Immature natural killer cell (primary cell): Measurements from ENCODE around the gene ITPR2. TPM values are rescaled to one million over a fixed set of nuclear protein-coding genes. Genes with fewer than 3 reads are reported as not detected.
"Not testable (repeated sequence)": the region's sequence is repeated elsewhere in the genome, so short reads cannot be mapped to it uniquely, and the experiment has no call there.

ENCODE experiments used
- DNase-seq, 3 donors: peaks; one replicate each; pipeline ENCODE4 v3.0.0; 2022; ENCODE audit warnings: mixed read lengths in 1 of 3
- H3K27ac Mint-ChIP-seq, 6 donors: one replicate each; pipeline ENCODE4 v1.8.0; 2020; ENCODE audit warnings: mixed read lengths in 6 of 6, mild to moderate bottlenecking in 5 of 6, inconsistent platforms in 4 of 6, moderate library complexity in 3 of 6
- H3K27me3 Mint-ChIP-seq, 3 donors: one replicate each; pipeline ENCODE4 v1.8.0; 2020 to 2021; ENCODE audit warnings: low read depth in 3 of 3, mild to moderate bottlenecking in 3 of 3, mixed read lengths in 3 of 3, moderate library complexity in 3 of 3, inconsistent platforms in 1 of 3
- H3K36me3 Mint-ChIP-seq, 3 donors: one replicate each; pipeline ENCODE4 v1.8.0; 2020; ENCODE audit warnings: mixed read lengths in 3 of 3, inconsistent platforms in 2 of 3, mild to moderate bottlenecking in 2 of 3
- H3K4me1 Mint-ChIP-seq, 2 donors: one replicate each; pipeline ENCODE4 v1.8.0; 2020; ENCODE audit warnings: inconsistent platforms in 2 of 2, mild to moderate bottlenecking in 2 of 2, mixed read lengths in 2 of 2, moderate library complexity in 1 of 2
- H3K4me3 Mint-ChIP-seq, 5 donors: one replicate each; pipeline ENCODE4 v1.8.0; 2020; ENCODE audit warnings: mild to moderate bottlenecking in 5 of 5, mixed read lengths in 5 of 5, inconsistent platforms in 3 of 5, moderate library complexity in 3 of 5
- H3K9me3 Mint-ChIP-seq, 6 donors: one replicate each; pipeline ENCODE4 v1.8.0; 2020; ENCODE audit warnings: mild to moderate bottlenecking in 6 of 6, mixed read lengths in 6 of 6, inconsistent platforms in 4 of 6, moderate library complexity in 3 of 6
- polyA plus RNA-seq, 3 donors: library from polyadenylated mRNA; unstranded; fragments of 300-500 nt; fragmentation: Illumina TruSeq; gene quantifications; one replicate each; pipeline ENCODE4 v1.2.3, GENCODE V29; 2021

ITPR2 gene
- polyA plus RNA-seq, 3 donors from 2014 or later = 7.2 to 23.4 (median 7.4) TPM

DNA sequence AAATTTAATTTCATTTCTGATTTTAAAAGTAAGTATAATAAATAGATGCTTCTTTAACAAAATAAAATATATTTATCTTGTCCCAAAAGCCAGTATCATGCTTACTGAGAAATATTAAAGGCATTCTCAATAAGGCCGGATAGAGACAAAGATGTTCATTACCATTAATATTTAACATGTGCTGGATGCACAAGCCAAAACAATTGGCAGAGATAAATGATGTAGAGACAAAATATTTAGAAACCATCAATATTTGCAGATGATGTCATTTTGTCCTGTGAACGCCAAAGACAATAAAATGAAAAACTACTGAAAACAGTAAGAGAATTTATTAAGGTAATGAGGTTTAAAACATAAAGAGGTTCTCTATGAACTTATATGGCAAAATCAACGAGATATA is 313.5 kb downstream of the ITPR2 start:
- peaks cover 15 to 23% of the 10 kb centered on the region in 2 donors for H3K4me1 Mint-ChIP-seq
- DNase-seq = no peak
- H3K36me3 Mint-ChIP-seq = peaks cover 0 to 7% (median 6%) of the 10 kb centered on the region in 3 donors
- H3K4me3 Mint-ChIP-seq = peak overlapping the region in 1 of 5 donors; percentile 38
- H3K9me3 Mint-ChIP-seq = peaks cover 0 to 4% (median 0%) of the 10 kb centered on the region in 6 donors
- H3K27ac Mint-ChIP-seq = peak overlapping the region in 2 of 6 donors; percentile 41 to 63
- H3K27me3 Mint-ChIP-seq = no peaks in the 10 kb centered on the region

DNA sequence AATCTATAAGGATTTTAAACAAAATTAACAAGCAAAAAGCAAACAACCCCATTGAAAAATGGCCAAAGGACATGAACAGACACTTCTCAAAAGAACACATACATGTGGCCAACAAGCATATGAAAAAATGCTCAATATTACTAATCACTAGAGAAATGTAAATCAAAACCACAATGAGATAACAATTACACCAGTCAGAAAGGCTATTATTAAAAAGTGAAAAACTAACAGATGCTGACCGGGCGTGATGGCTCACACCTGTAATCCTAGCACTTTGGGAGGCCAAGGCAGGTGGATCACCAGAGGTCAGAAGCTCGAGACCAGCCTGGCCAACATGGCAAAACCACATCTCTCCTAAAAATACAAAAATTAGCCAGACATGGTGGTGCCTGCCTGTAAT is 315.7 kb downstream of the ITPR2 start:
- Mint-ChIP-seq H3K36me3 (peaks cover 0 to 11% (median 0%) of the 10 kb centered on the region in 3 donors), H3K4me1 (peaks cover 15 to 23% of the 10 kb centered on the region in 2 donors)
- not testable (repeated sequence) for H3K27ac Mint-ChIP-seq, H3K27me3 Mint-ChIP-seq, DNase-seq, H3K4me3 Mint-ChIP-seq, H3K9me3 Mint-ChIP-seq

DNA sequence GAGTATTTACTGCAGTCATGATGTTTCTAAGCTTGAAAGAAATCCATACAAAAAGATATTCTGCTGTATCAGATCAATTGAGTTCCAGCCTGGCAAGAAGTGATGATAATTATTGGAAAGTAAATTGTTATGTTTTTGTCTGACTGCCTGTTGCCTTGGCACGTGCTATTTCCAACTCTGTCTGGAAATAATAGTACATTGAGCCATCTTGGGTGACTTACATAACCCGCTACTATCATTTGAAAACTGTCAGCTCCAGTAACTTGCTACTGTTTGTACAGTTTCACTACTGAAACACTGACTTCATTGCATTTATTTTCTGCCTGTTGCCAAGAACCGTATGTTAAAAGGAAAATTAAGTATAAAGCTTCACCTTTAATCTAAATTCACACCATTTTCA is 318.6 kb downstream of the ITPR2 start:
- H3K27ac Mint-ChIP-seq = no peak overlapping the region
- peaks cover 0 to under 1% of the 10 kb centered on the region in 2 donors for H3K4me1 Mint-ChIP-seq
- DNase-seq = no peak
- peaks cover 0 to 11% (median 0%) of the 10 kb centered on the region in 3 donors for H3K36me3 Mint-ChIP-seq
- no peaks in the 10 kb centered on the region for H3K27me3 Mint-ChIP-seq
- H3K9me3 Mint-ChIP-seq = peaks cover 0 to 5% (median 0%) of the 10 kb centered on the region in 6 donors
- H3K4me3 Mint-ChIP-seq = no peak overlapping the region

DNA sequence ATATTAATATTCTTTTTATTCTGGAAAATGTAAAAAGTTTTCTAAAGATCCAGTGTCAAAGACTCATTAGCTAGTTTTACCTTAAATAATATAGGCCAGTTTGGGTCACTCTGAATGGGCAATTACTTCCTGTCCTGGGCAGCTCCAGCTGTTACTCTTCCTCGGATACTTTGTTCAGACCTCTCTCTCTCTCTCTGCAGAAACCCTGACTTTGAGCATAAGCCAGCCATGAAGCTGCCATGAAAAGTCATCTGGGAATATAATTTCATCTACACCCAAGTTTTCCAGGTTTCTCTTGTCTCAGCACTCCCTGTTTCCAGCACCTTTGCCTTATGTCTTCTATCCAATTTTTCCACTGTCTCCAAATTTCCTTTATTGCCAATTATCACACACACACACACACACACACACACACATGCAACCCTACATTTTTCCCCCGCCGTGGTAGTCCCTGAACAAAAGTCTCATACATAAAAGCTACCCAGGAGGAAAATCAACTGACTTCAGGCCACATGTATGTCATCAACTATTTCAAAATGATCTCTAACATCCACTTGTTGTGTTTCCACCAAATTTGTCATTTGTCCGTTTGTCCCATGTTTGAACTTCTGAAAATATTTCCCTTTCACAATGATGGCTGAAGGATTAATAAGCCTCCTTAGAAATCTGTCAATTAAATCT is 319.5 kb downstream of the ITPR2 start:
- no peaks in the 10 kb centered on the region for H3K4me1 Mint-ChIP-seq
- no peak overlapping the region for H3K4me3 Mint-ChIP-seq
- H3K27ac Mint-ChIP-seq = no peak overlapping the region
- H3K27me3 Mint-ChIP-seq = no peaks in the 10 kb centered on the region
- no peak for DNase-seq
- peaks cover 0 to 15% (median 3%) of the 10 kb centered on the region in 3 donors for H3K36me3 Mint-ChIP-seq
- peaks cover 0 to 5% (median 0%) of the 10 kb centered on the region in 6 donors for H3K9me3 Mint-ChIP-seq

DNA sequence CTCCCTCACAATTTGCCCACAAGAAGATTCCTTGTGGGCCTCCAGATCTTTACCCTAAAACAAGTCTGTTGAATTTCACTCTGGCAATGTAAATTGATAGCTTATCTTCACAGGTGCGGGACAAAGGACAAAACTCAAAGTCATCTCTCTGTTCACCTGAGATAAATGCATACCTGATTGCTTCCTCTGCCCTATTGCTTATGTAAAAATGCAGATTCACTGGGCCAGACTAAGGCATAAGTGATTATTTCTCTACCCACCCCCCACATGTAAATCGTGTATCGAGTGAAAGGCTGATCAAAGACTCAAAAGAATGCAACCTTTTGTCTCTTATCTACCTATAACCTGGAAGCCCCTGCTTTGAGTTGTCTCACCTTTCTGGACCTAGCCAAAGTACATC is 320.8 kb downstream of the ITPR2 start:
- no peaks in the 10 kb centered on the region for H3K4me1 Mint-ChIP-seq
- H3K27me3 Mint-ChIP-seq = no peaks in the 10 kb centered on the region
- H3K36me3 Mint-ChIP-seq = peaks cover 0 to 21% (median 3%) of the 10 kb centered on the region in 3 donors
- DNase-seq = no peak
- no peak overlapping the region for H3K4me3 Mint-ChIP-seq
- H3K27ac Mint-ChIP-seq = no peak overlapping the region
- peaks cover 0 to 1% (median 0%) of the 10 kb centered on the region in 6 donors for H3K9me3 Mint-ChIP-seq

GRCh38 chr12:26510354-26510674 is 322.7 kb downstream of the ITPR2 start:
- H3K4me3 Mint-ChIP-seq = no peak overlapping the region
- no peak for DNase-seq
- H3K9me3 Mint-ChIP-seq = peaks cover 0 to 1% (median 0%) of the 10 kb centered on the region in 6 donors
- H3K27me3 Mint-ChIP-seq = no peaks in the 10 kb centered on the region
- H3K36me3 Mint-ChIP-seq = peaks cover 0 to 18% (median 6%) of the 10 kb centered on the region in 3 donors
- H3K27ac Mint-ChIP-seq = no peak overlapping the region
- no peaks in the 10 kb centered on the region for H3K4me1 Mint-ChIP-seq

GRCh38 chr12:26507613-26508012 is 325.4 kb downstream of the ITPR2 start:
- H3K27ac Mint-ChIP-seq = no peak overlapping the region
- H3K36me3 Mint-ChIP-seq = peaks cover 4 to 26% (median 21%) of the 10 kb centered on the region in 3 donors
- no peaks in the 10 kb centered on the region for H3K4me1 Mint-ChIP-seq
- H3K9me3 Mint-ChIP-seq = no peaks in the 10 kb centered on the region
- no peaks in the 10 kb centered on the region for H3K27me3 Mint-ChIP-seq
- no peak overlapping the region for H3K4me3 Mint-ChIP-seq
- DNase-seq = no peak

DNA sequence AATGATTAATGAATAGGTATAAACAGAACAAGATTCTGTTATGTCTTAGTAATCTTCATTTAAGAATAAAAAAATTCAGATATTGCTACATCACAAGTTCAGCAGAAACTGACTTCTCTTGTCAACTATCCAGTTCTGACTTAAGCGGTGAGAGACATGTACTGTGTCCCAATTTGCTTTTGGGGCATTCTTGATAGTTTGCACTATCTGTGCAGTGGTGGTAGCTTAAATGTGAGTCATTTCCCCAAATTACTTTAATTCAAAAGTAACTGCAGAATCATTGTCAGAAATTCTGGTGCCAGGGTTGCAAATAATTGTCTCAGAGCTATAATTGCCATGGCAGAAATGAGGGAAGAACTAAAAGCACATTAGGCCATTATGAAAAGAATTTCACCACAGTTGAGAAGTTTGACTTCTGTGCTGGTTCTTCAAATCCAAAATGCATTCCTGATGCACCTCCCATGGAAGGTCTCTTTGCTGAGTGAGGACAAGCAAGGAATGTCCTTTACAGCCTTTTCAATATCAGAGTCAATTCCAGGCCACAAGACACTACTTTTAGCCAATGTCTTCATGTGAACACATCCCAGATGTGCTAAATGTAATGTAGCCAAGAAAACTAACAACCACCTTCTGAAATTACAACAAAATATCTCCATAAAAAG is 332.9 kb downstream of the ITPR2 start:
- Mint-ChIP-seq H3K36me3 (peaks cover 10 to 15% (median 13%) of the 10 kb centered on the region in 3 donors), H3K27ac (no peak overlapping the region), H3K4me3 (no peak overlapping the region), H3K9me3 (no peaks in the 10 kb centered on the region), H3K4me1 (peaks cover 0 to 7% of the 10 kb centered on the region in 2 donors), H3K27me3 (no peaks in the 10 kb centered on the region)
- DNase-seq = no peak

- H3K4me1 Mint-ChIP-seq = peaks cover 0 to 9% of the 10 kb centered on the region in 2 donors
- peaks cover 11 to 21% (median 12%) of the 10 kb centered on the region in 3 donors for H3K36me3 Mint-ChIP-seq
- no peaks in the 10 kb centered on the region for H3K27me3 Mint-ChIP-seq
- DNase-seq = no peak
- H3K4me3 Mint-ChIP-seq = no peak overlapping the region
- no peaks in the 10 kb centered on the region for H3K9me3 Mint-ChIP-seq
- peak overlapping the region in 1 of 6 donors; percentile 2 for H3K27ac Mint-ChIP-seq
Observed at GRCh38 chr12:26496170-26496569, 336.8 kb downstream of the ITPR2 start.

GRCh38 chr12:26493656-26494055 is 339.3 kb downstream of the ITPR2 start:
- H3K27me3 Mint-ChIP-seq = no peaks in the 10 kb centered on the region
- H3K9me3 Mint-ChIP-seq = no peaks in the 10 kb centered on the region
- H3K36me3 Mint-ChIP-seq = peaks cover 26 to 39% (median 28%) of the 10 kb centered on the region in 3 donors
- H3K4me1 Mint-ChIP-seq = peaks cover 0 to 9% of the 10 kb centered on the region in 2 donors
- no peak overlapping the region for H3K27ac Mint-ChIP-seq
- DNase-seq = no peak
- no peak overlapping the region for H3K4me3 Mint-ChIP-seq

GRCh38 chr12:26492406-26492805 is 340.6 kb downstream of the ITPR2 start:
- no peaks in the 10 kb centered on the region for H3K9me3 Mint-ChIP-seq
- H3K36me3 Mint-ChIP-seq = peaks cover 26 to 39% (median 28%) of the 10 kb centered on the region in 3 donors
- no peak overlapping the region for H3K4me3 Mint-ChIP-seq
- peaks cover 0 to 1% (median 0%) of the 10 kb centered on the region in 3 donors for H3K27me3 Mint-ChIP-seq
- no peak for DNase-seq
- H3K4me1 Mint-ChIP-seq = peaks cover 0 to 9% of the 10 kb centered on the region in 2 donors
- H3K27ac Mint-ChIP-seq = no peak overlapping the region

GRCh38 chr12:26489908-26490307 is 343.1 kb downstream of the ITPR2 start:
- Mint-ChIP-seq H3K9me3 (no peaks in the 10 kb centered on the region), H3K27me3 (peaks cover 0 to 1% (median 0%) of the 10 kb centered on the region in 3 donors), H3K36me3 (peaks cover 37 to 57% (median 42%) of the 10 kb centered on the region in 3 donors), H3K4me3 (no peak overlapping the region), H3K4me1 (no peaks in the 10 kb centered on the region), H3K27ac (no peak overlapping the region)
- DNase-seq = no peak

DNA sequence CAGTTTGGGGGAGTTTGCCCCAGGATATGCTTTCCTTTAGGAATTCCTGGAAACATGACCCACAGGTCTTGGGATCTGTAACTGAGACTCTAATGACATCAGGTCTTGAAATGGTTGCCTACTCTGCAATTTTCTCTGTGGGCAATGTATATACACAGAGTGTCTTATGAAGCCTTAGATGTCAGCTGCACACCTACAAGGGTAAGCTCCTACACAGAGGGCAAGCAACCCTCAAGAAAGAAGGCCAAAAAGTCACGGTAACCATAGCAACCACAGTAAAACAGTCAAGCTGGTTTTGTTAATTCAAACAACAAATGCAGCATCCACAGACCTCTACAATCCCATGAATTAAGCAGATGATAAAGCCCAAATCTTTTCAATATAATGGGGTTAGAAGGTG is 344.6 kb downstream of the ITPR2 start:
- Mint-ChIP-seq H3K27me3 (peaks cover 0 to 1% (median 0%) of the 10 kb centered on the region in 3 donors), H3K9me3 (no peaks in the 10 kb centered on the region), H3K4me1 (no peaks in the 10 kb centered on the region), H3K4me3 (no peak overlapping the region), H3K36me3 (peaks cover 43 to 62% (median 51%) of the 10 kb centered on the region in 3 donors), H3K27ac (no peak overlapping the region)
- no peak for DNase-seq

DNA sequence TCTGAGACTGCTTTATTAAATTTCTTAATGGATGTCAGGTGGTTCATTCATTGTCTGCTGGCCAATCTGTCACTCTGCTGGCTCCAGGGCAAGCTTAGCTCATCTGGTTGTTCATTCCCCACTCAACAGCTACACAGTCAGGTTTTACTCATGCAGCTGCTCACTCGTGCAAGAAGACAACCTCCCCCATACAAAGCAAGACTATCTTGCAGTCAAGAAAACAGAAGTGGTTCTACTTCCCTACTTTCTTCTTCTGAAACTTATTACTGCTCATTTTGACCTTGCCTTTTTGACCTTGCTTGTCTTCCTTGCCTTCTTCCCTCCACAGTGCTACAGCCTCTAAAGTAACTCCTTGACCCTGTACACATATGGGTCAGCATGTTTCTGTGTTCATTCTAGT is 359.7 kb downstream of the ITPR2 start:
- Mint-ChIP-seq H3K27me3 (no peaks in the 10 kb centered on the region), H3K36me3 (peaks cover 56 to 65% (median 57%) of the 10 kb centered on the region in 3 donors), H3K27ac (no peak overlapping the region), H3K4me3 (no peak overlapping the region), H3K4me1 (no peaks in the 10 kb centered on the region), H3K9me3 (no peaks in the 10 kb centered on the region)
- DNase-seq = no peak
